DND-41 (cell line): ENCODE data around the gene PEPD.
"Not testable (repeated sequence)": the region's sequence is repeated elsewhere in the genome, so short reads cannot be mapped to it uniquely, and the experiment has no call there.

Source experiments
- ATAC-seq: fragments of 200-7000 bp; cut with Tn5 transposase; 3 replicates; pipeline ENCODE4 v1.9.1; 2021; ENCODE audit warnings: low read depth; ENCODE audit not compliant: insufficient read depth
- DNase-seq: peaks from one replicate; pipeline ENCODE4 v3.0.0-alpha.2; 2020
- H2AFZ ChIP-seq: 2 replicates; pipeline ENCODE4 v1.6.0; 2012; ENCODE audit warnings: low read depth, low read length
- H3K27ac ChIP-seq: 2 replicates; pipeline ENCODE4 v1.5.1; 2012; ENCODE audit warnings: low read length, inconsistent platforms
- H3K27me3 ChIP-seq: fragments of 200-600 bp; sonication (generic); 2 replicates; pipeline ENCODE4 v1.6.0; 2012; ENCODE audit warnings: low read length, mild to moderate bottlenecking, inconsistent platforms; ENCODE audit not compliant: insufficient read depth, poor library complexity
- H3K36me3 ChIP-seq: 2 replicates; pipeline ENCODE4 v1.5.1; 2012; ENCODE audit warnings: low read length, inconsistent platforms; ENCODE audit not compliant: insufficient read depth
- H3K4me1 ChIP-seq: 2 replicates; pipeline ENCODE4 v1.5.1; 2012; ENCODE audit warnings: mild to moderate bottlenecking, low read length; ENCODE audit not compliant: insufficient read depth
- H3K4me2 ChIP-seq: 2 replicates; pipeline ENCODE4 v1.6.0; 2012; ENCODE audit warnings: mild to moderate bottlenecking, moderate library complexity, low read length, inconsistent platforms; ENCODE audit not compliant: insufficient read depth
- H3K4me3 ChIP-seq, 2 experiments: fragments of 200-600 bp in 1 of 2; shearing (Covaris generic) in 1 of 2; 2 replicates each; pipeline ENCODE4 v1.5.1; 2012 to 2016; ENCODE audit warnings: inconsistent platforms in 2 of 2, low read length in 2 of 2, mild to moderate bottlenecking in 2 of 2, low read depth in 1 of 2, moderate library complexity in 1 of 2
- H3K79me2 ChIP-seq: 2 replicates; pipeline ENCODE4 v1.6.0; 2012; ENCODE audit warnings: low read length, inconsistent platforms; ENCODE audit not compliant: insufficient read depth
- H3K9ac ChIP-seq: 2 replicates; pipeline ENCODE4 v1.6.0; 2012; ENCODE audit warnings: low read depth, mild to moderate bottlenecking, inconsistent platforms, low read length, moderate library complexity
- H3K9me3 ChIP-seq: 2 replicates; pipeline ENCODE4 v1.5.1; 2012; ENCODE audit warnings: low read length, moderate library complexity, mild to moderate bottlenecking, inconsistent platforms; ENCODE audit not compliant: insufficient read depth, severe bottlenecking
- H4K20me1 ChIP-seq: 2 replicates; pipeline ENCODE4 v1.6.0; 2012; ENCODE audit warnings: low read length; ENCODE audit not compliant: insufficient read depth
- EZH2 ChIP-seq: IDR thresholded peaks from 3 replicates; pipeline ENCODE4 v1.6.1; 2012; ENCODE audit warnings: borderline replicate concordance, low read depth, mild to moderate bottlenecking, moderate library complexity, low read length, inconsistent platforms; ENCODE audit not compliant: severe bottlenecking
- TF ChIP-seq, protein P1 (sequence below): IDR thresholded peaks from 2 replicates; pipeline ENCODE4 v1.5.1; 2012; ENCODE audit warnings: borderline replicate concordance, low read length, moderate library complexity, mild to moderate bottlenecking; ENCODE audit not compliant: poor library complexity, severe bottlenecking; ENCODE audit errors: extremely low read depth

Gene PEPD

DNA sequence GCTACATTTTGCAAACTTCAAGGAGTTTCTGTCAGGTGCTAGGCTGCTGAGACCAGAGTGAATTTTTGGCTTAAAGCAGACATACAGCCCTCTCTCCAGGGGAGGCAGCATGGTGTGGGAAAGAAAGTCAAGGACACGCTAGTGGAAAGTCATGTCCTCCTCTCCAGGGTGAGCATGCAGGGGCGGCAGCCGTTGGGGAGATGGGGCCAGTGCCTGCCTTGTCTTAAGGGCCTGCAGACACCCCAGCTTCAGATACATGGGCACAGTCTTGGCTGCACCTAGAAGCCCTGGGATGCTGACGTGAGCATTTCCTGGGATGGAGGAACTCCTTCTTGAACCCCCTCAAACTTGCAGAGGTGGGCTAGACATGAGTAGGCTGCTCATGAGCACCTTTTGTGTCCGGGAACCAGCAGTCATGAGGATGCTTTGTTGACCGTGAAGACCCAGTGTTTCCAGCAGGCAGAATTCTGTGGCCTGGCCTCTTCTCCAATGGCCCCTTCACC is 43.3 kb upstream of the PEPD start:
- H3K4me3 ChIP-seq = no peak overlapping the region
- no peaks in the 10 kb centered on the region for H3K4me1 ChIP-seq
- no peaks in the 10 kb centered on the region for H3K27me3 ChIP-seq
- ATAC-seq = no peak
- no peaks in the 10 kb centered on the region for H3K79me2 ChIP-seq
- H3K36me3 ChIP-seq = no peaks in the 10 kb centered on the region
- TF ChIP-seq EZH2 = no peak
- TF ChIP-seq, protein P1, sequence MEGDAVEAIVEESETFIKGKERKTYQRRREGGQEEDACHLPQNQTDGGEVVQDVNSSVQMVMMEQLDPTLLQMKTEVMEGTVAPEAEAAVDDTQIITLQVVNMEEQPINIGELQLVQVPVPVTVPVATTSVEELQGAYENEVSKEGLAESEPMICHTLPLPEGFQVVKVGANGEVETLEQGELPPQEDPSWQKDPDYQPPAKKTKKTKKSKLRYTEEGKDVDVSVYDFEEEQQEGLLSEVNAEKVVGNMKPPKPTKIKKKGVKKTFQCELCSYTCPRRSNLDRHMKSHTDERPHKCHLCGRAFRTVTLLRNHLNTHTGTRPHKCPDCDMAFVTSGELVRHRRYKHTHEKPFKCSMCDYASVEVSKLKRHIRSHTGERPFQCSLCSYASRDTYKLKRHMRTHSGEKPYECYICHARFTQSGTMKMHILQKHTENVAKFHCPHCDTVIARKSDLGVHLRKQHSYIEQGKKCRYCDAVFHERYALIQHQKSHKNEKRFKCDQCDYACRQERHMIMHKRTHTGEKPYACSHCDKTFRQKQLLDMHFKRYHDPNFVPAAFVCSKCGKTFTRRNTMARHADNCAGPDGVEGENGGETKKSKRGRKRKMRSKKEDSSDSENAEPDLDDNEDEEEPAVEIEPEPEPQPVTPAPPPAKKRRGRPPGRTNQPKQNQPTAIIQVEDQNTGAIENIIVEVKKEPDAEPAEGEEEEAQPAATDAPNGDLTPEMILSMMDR = no peak
- H2AFZ ChIP-seq = no peak overlapping the region
- no peak overlapping the region for H3K9ac ChIP-seq
- H4K20me1 ChIP-seq = peaks cover 4% of the 10 kb centered on the region; the same call in 1 of the 2 replicates
- no peaks in the 10 kb centered on the region for H3K9me3 ChIP-seq
- H3K27ac ChIP-seq = no peak overlapping the region
- no peak overlapping the region for H3K4me2 ChIP-seq
- no peak for DNase-seq

DNA sequence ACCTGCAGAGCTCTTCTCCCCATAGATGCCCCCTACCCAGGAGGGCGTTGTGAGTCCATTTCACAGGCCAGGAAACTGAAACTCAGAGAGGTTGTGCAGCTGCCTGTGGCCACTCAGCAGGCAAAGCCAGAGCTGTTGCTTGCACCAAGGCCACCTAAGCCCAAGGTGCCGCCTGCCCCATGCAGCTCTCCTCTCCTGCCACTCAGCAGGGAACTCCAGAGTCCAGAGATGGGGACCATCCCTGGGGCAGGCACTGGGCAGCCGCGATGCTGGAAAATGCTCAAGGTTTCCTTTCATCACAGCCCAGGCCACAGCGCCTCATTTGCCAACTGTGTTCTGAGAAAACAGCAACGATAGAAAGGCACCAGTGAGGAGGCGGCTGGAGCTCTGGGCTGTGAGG is 41.0 kb upstream of the PEPD start:
- no peaks in the 10 kb centered on the region for H3K36me3 ChIP-seq
- no peaks in the 10 kb centered on the region for H3K4me1 ChIP-seq
- H3K27ac ChIP-seq = no peak overlapping the region
- TF ChIP-seq EZH2 = no peak
- TF ChIP-seq, protein P1 = no peak
- H3K9me3 ChIP-seq = no peaks in the 10 kb centered on the region
- ATAC-seq = no peak
- no peaks in the 10 kb centered on the region for H3K27me3 ChIP-seq
- no peaks in the 10 kb centered on the region for H3K79me2 ChIP-seq
- no peak overlapping the region for H3K4me3 ChIP-seq
- H2AFZ ChIP-seq = no peak overlapping the region
- no peak overlapping the region for H3K4me2 ChIP-seq
- H4K20me1 ChIP-seq = peaks cover 4% of the 10 kb centered on the region; the same call in 1 of the 2 replicates
- H3K9ac ChIP-seq = no peak overlapping the region
- DNase-seq = no peak

DNA sequence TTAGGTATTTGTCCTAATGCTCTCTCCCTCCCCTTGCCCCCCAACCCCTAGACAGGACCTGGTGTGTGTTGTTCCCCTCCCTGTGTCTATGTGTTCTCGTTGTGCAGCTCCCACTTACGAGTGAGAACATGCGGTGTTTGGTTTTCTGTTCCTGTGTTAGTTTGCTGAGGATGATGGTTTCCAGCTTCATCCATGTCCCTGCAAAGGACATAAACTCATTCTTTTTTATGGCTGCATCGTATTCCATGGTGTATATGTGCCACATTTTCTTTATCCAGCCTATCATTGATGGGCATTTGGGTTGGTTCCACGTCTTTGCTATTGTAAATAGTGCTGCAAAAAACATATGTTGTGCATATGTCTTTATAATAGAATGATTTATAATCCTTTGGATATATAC is 40.1 kb upstream of the PEPD start:
- not testable (repeated sequence) for H3K4me2 ChIP-seq, H3K4me1 ChIP-seq, H3K27ac ChIP-seq, H3K9me3 ChIP-seq, H4K20me1 ChIP-seq, H3K4me3 ChIP-seq, DNase-seq, H3K9ac ChIP-seq, H3K36me3 ChIP-seq, H3K27me3 ChIP-seq, H3K79me2 ChIP-seq, ATAC-seq, H2AFZ ChIP-seq

DNA sequence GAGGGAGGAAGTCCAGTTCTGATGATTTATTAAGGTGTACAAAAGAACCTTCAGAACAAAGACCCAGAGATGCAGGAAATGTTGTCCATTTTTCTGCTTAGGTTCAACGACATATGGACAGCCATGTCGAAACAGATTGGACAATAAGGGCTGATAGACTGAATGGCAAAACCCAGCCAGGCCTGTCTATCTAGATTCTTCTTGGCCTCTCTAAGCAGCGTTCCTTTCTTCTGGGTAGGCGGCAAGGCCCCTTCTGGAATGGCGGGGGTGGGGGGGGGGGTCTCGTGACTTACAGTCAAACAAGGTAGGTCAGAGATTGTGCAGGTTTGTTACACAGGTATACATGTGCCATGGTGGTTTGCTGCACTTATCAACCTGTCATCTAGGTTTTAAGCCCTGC is 39.7 kb upstream of the PEPD start:
- H2AFZ ChIP-seq = no peak overlapping the region
- ATAC-seq = no peak
- H3K27me3 ChIP-seq = no peaks in the 10 kb centered on the region

More for the DNA sequence above, 39.7 kb upstream of the PEPD start:
- TF ChIP-seq, protein P1 = no peak
- Histone ChIP-seq H3K36me3 (no peaks in the 10 kb centered on the region), H3K9ac (no peak overlapping the region), H3K27ac (no peak overlapping the region), H3K4me1 (no peaks in the 10 kb centered on the region), H3K4me2 (no peak overlapping the region), H3K4me3 (no peak overlapping the region), H3K79me2 (no peaks in the 10 kb centered on the region), H4K20me1 (peaks cover 4% of the 10 kb centered on the region; the same call in 1 of the 2 replicates), H3K9me3 (no peaks in the 10 kb centered on the region)
- no peak for DNase-seq
